Measurements from ENCODE around the gene CLCN6.

Gene CLCN6

GRCh38 chr1:11872545-11872944 lies 66.6 kb downstream of the CLCN6 start:
- TF ChIP-seq POLR2A (IDR thresholded peaks at IDR 0.05; ENCODE audit: low read length) (no peak), GATA1 (IDR thresholded peaks at IDR 0.05; ENCODE audit: low read depth, low read length) (no peak)
- no peak for DNase-seq

DNA sequence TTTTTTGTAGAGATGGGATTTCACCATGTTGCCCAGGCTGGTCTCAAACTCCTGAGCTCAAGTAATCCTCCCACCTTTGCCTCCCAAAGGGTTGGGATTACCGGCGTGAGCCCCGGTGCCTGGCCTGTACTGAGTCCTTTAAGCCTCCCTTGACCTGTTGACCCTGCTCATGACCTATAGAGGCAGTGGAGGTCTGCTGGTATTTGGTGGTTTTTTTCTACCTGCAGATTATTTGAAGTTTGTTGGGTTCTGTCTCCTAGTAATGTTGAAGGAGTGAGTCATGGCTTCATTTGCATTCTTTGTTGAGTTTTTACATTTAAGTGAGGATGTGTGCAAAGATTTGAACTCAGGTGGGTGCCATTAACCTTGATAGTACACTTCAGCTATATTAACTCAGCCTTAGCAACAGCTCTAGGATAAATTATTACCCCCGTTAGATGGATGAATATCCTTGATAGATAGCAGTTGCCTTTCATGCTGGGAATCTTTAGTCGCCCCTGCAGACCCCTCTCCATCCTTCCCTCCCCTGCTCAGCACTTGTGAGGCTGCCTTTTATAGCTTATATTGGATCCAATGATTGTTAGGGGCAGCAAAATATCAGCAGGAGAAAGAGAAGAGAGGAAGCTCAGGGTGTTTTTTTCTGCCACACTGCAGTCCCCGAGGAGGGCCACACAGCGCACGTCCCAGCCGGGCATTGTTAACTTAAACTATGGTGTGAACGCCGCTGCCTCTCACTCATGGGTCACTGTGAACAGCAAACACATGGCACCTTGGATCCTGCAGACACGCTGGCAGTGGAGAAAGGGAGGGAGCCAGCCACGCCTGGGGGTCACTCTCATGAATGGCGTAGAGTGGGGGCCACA lies 67.6 kb downstream of the CLCN6 start:
- DNase-seq: no peak
- TF ChIP-seq GATA1 (IDR thresholded peaks at IDR 0.05; ENCODE audit: low read depth, low read length) (no peak), POLR2A (IDR thresholded peaks at IDR 0.05; ENCODE audit: low read length) (no peak)

DNA sequence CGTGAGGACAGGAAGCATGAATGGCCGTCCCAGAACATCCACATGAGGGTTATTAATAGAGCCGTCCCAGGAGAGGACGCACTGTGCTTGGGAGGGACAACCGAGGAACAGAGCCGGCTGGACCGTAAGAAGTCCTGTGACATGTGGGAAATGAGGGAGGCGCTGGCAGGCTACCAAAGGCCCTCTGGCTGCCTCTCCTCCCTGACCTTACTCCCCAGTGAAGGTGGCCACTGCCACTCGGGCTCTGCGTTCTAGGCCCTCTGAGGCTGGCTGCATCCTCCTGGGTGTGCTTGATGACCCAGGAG lies 68.2 kb downstream of the CLCN6 start:
- TF ChIP-seq GATA1 (IDR thresholded peaks at IDR 0.05; ENCODE audit: low read depth, low read length) (no peak), POLR2A (IDR thresholded peaks at IDR 0.05; ENCODE audit: low read length) (no peak)
- DNase-seq: no peak

GRCh38 chr1:11874624-11875023 lies 68.6 kb downstream of the CLCN6 start:
- no peak for DNase-seq
- no peak for TF ChIP-seq POLR2A (IDR thresholded peaks at IDR 0.05; ENCODE audit: low read length)
- TF ChIP-seq GATA1 (IDR thresholded peaks at IDR 0.05; ENCODE audit: low read depth, low read length): no peak

DNA sequence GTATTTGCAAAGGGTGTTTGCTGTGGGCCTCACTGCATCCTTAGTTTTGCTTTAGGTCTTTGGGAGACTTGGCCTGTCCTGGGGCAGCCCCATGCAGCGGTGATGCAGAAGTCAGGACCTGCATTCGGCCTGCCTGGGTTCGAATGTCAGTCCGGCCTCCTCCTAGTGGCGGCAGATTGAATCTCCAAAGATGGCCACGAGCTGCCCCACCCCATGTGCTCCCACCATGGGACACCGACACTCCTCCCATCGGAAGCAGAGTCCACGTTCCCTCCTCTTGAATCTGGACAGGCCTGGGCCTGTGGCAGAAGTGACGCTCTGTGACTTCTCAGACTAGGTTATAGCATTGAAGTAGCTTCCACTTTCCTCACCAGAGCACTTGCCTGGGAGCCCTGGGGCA lies 69.1 kb downstream of the CLCN6 start:
- no peak for DNase-seq
- TF ChIP-seq POLR2A (IDR thresholded peaks at IDR 0.05; ENCODE audit: low read length): no peak
- TF ChIP-seq GATA1 (IDR thresholded peaks at IDR 0.05; ENCODE audit: low read depth, low read length): no peak

GRCh38 chr1:11877074-11877473 lies 71.1 kb downstream of the CLCN6 start:
- TF ChIP-seq GATA1 (IDR thresholded peaks at IDR 0.05; ENCODE audit: low read depth, low read length) (no peak), POLR2A (IDR thresholded peaks at IDR 0.05; ENCODE audit: low read length) (no peak)

GRCh38 chr1:11878081-11878890 lies 72.3 kb downstream of the CLCN6 start:
- DNase-seq: no peak
- TF ChIP-seq POLR2A (IDR thresholded peaks at IDR 0.05; ENCODE audit: low read length): no peak

More at GRCh38 chr1:11877074-11877473, 71.1 kb downstream of the CLCN6 start:
- DNase-seq: no peak

GRCh38 chr1:11878891-11879190 lies 72.8 kb downstream of the CLCN6 start:
- no peak for TF ChIP-seq GATA1 (IDR thresholded peaks at IDR 0.05; ENCODE audit: low read depth, low read length)
- TF ChIP-seq POLR2A (IDR thresholded peaks at IDR 0.05; ENCODE audit: low read length): no peak

GRCh38 chr1:11879311-11880180 lies 73.6 kb downstream of the CLCN6 start:
- no peak for TF ChIP-seq GATA1 (IDR thresholded peaks at IDR 0.05; ENCODE audit: low read depth, low read length)
- TF ChIP-seq POLR2A (IDR thresholded peaks at IDR 0.05; ENCODE audit: low read length): no peak
- no peak for DNase-seq

More at GRCh38 chr1:11878891-11879190, 72.8 kb downstream of the CLCN6 start:
- DNase-seq: no peak

GRCh38 chr1:11880181-11880575 lies 74.2 kb downstream of the CLCN6 start:
- TF ChIP-seq GATA1 (IDR thresholded peaks at IDR 0.05; ENCODE audit: low read depth, low read length): no peak
- TF ChIP-seq POLR2A (IDR thresholded peaks at IDR 0.05; ENCODE audit: low read length): no peak
- no peak for DNase-seq

DNA sequence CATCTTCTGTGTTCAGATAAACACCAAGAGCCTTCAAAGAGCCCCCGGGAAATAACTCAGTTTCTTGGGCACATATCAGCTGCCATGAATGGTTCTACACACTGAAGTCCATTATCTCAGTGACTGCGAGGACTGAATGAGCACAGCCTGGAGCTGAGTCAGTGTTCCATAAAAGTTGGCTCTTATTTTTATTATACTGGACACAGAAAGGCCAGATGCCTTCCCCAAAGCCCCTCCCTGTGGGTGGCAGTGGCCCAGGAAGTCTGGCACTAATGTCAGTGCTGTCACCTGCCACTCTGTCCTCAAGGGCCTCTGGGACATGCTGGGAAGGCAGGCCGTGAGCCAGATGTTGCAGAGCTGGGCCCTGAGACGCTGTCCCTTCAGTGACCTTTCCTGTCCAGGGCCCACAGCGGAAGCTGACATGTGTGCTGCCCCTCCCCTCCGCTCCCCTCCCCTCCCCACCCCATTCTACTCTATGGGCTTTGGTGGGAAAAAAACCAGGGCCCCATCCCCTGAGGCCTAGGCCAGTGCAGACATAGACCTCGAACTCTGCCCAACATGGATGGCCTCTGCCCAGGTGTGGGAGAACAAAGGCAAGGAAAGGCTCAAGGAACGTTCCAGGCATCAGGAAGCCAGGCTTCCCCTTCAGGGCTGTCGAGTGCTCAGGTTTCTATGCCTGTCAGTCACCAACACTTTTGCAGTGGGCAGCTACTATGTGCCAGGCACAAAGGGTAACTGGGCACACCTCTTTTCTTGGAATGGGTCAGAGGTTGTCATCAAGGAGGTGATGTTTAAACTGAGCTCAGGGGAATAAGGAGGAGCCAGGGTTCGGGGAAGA lies 75.1 kb downstream of the CLCN6 start:
- TF ChIP-seq GATA1 (IDR thresholded peaks at IDR 0.05; ENCODE audit: low read depth, low read length) (no peak), POLR2A (IDR thresholded peaks at IDR 0.05; ENCODE audit: low read length) (no peak)
- no peak for DNase-seq

DNA sequence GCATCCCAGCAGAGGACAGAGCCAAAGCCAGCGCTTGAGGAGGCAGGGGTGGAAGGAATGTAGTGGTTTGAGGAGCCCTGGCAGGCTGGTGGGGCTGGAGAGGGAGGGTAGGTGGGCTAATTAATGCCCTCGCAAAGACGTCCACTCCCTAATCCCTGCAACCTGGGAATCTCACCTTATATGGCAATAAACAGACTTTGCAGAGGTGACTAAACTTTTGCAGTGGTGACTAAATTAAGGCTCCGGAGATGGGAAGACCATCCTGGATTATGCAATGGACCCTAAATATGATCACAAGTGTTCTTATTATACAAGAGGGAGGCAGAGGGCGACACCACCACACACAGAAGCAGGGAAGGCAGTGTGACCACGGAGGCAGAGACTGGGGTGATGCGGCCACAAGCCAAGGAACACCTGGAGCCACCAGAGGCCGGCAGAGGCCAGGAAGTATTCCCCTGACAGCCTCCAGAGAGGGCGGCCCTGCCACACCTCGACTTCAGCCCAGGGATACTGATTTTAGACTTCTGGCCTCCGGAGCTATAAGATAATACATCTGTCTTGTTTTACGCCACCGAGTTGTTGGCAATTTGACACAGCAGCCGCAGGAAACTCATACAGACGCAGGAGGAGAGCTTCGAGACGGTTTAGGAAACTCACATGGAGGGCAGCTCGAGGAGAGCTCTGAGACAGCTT lies 75.9 kb downstream of the CLCN6 start:
- peak in 1 of 2 experiments; percentile 21 for DNase-seq
- no peak for TF ChIP-seq POLR2A (IDR thresholded peaks at IDR 0.05; ENCODE audit: low read length)
- no peak for TF ChIP-seq GATA1 (IDR thresholded peaks at IDR 0.05; ENCODE audit: low read depth, low read length)
